HUES48 (cell line): ENCODE data around the gene MAGED4.

Experiments used
- H3K27ac ChIP-seq: one replicate; pipeline ENCODE4 v1.7.0; 2013; ENCODE audit warnings: low read depth, low read length, inconsistent platforms
- H3K27me3 ChIP-seq: 2 replicates; pipeline ENCODE4 v1.6.1; 2013; ENCODE audit warnings: mild to moderate bottlenecking, low read length; ENCODE audit not compliant: control insufficient read depth, insufficient read depth
- H3K36me3 ChIP-seq: 2 replicates; pipeline ENCODE4 v1.6.1; 2013; ENCODE audit warnings: low read length; ENCODE audit not compliant: control insufficient read depth, insufficient read depth
- H3K4me1 ChIP-seq: 2 replicates; pipeline ENCODE4 v1.6.1; 2013; ENCODE audit warnings: mild to moderate bottlenecking, low read length; ENCODE audit not compliant: control insufficient read depth, insufficient read depth
- H3K4me3 ChIP-seq: 2 replicates; pipeline ENCODE4 v1.5.1; 2013; ENCODE audit warnings: mild to moderate bottlenecking, low read depth, low read length
- H3K9ac ChIP-seq: 2 replicates; pipeline ENCODE4 v1.6.1; 2013; ENCODE audit warnings: mild to moderate bottlenecking, low read depth, low read length, moderate library complexity
- H3K9me3 ChIP-seq: 2 replicates; pipeline ENCODE4 v1.6.1; 2013; ENCODE audit warnings: low read length; ENCODE audit not compliant: control insufficient read depth, insufficient read depth

Gene MAGED4

GRCh38 chrX:52216541-52216940, 31.9 kb downstream of the MAGED4 start:
- Histone ChIP-seq H3K9ac (no peak overlapping the region), H3K36me3 (no peaks in the 10 kb centered on the region), H3K27me3 (no peaks in the 10 kb centered on the region), H3K4me1 (no peaks in the 10 kb centered on the region), H3K4me3 (no peak overlapping the region), H3K27ac (no peak overlapping the region), H3K9me3 (peaks cover 51% of the 10 kb centered on the region)

GRCh38 chrX:52217494-52218160, 32.9 kb downstream of the MAGED4 start:
- no peak overlapping the region for H3K27ac ChIP-seq
- H3K27me3 ChIP-seq, result no peaks in the 10 kb centered on the region

GRCh38 chrX:52220936-52221335, 36.2 kb downstream of the MAGED4 start:
- no peak overlapping the region for H3K4me3 ChIP-seq
- no peak overlapping the region for H3K9ac ChIP-seq
- H3K4me1 ChIP-seq, result no peaks in the 10 kb centered on the region
- H3K9me3 ChIP-seq, result peaks cover 47% of the 10 kb centered on the region
- H3K36me3 ChIP-seq, result no peaks in the 10 kb centered on the region
- no peak overlapping the region for H3K27ac ChIP-seq
- H3K27me3 ChIP-seq, result no peaks in the 10 kb centered on the region

More at GRCh38 chrX:52217494-52218160, 32.9 kb downstream of the MAGED4 start:
- peaks cover 55% of the 10 kb centered on the region for H3K9me3 ChIP-seq
- H3K4me3 ChIP-seq, result no peak overlapping the region
- no peaks in the 10 kb centered on the region for H3K36me3 ChIP-seq
- H3K4me1 ChIP-seq, result no peaks in the 10 kb centered on the region
- H3K9ac ChIP-seq, result no peak overlapping the region
